Endothelial cell of umbilical vein (primary cell): ENCODE results near the gene POLR2E. TPM values are rescaled to one million over a fixed set of nuclear protein-coding genes. Genes with fewer than 3 reads are reported as not detected.

Source experiments
- BruUV-seq: library from RNA; stranded (reverse); fragments of 400-500 nt; replicated peaks from 2 replicates; lab custom pipeline; 2021; lab: Mats Ljungman, UMichigan
- CTCF ChIA-PET: fragments of 300-600, 350-600 bp; sonication (Branson Sonifier 250); formaldehyde crosslinking; loops from one replicate; lab custom pipeline; 2021; ENCODE audit warnings: antibody characterized with exemption, inconsistent platforms; lab: Charles Lee
- POLR2A ChIA-PET: fragments of 300-600, 350-600 bp; sonication (Branson Sonifier 250); formaldehyde crosslinking; loops from one replicate; lab custom pipeline; 2021; ENCODE audit warnings: antibody characterized with exemption, inconsistent platforms; lab: Charles Lee
- DNase-seq: peaks from one replicate; pipeline ENCODE4 v3.0.0-alpha.2; 2011; ENCODE audit warnings: low read depth, low spot score
- FAIRE-seq: peaks from 2 replicates; lab custom pipeline; 2011; peaks lifted over from hg19 to GRCh38; lab: Jason Lieb, UNC
- H2AFZ ChIP-seq: 2 replicates; pipeline ENCODE4 v1.6.0; 2012; ENCODE audit warnings: low read depth, low read length, control low read depth, inconsistent platforms
- H3K27ac ChIP-seq: 2 replicates; pipeline ENCODE4 v1.5.1; 2011; ENCODE audit warnings: low read depth, mild to moderate bottlenecking, control low read depth, low read length, moderate library complexity; ENCODE audit not compliant: insufficient read depth
- H3K27me3 ChIP-seq, 2 experiments: 2 replicates each; pipeline versions ENCODE4 v1.6.0 to v1.6.1; 2011; ENCODE audit warnings: low read length in 2 of 2, mixed read lengths in 1 of 2; ENCODE audit not compliant: control insufficient read depth in 2 of 2, insufficient read depth in 2 of 2
- H3K36me3 ChIP-seq, 2 experiments: 2 replicates in 1 of 2; 3 replicates in 1 of 2; pipeline ENCODE4 v1.5.1; 2011; ENCODE audit warnings: low read length in 2 of 2, mild to moderate bottlenecking in 1 of 2, moderate library complexity in 1 of 2; ENCODE audit not compliant: control insufficient read depth in 2 of 2, insufficient read depth in 2 of 2; ENCODE audit errors: extremely low read depth in 1 of 2
- H3K4me1 ChIP-seq: 3 replicates; pipeline ENCODE4 v1.5.1; 2011; ENCODE audit warnings: mild to moderate bottlenecking, low read length; ENCODE audit not compliant: control insufficient read depth, insufficient read depth; ENCODE audit errors: extremely low read depth
- H3K4me2 ChIP-seq: 2 replicates; pipeline ENCODE4 v1.6.1; 2011; ENCODE audit warnings: low read length, control low read depth, mixed read lengths; ENCODE audit not compliant: insufficient read depth
- H3K4me3 ChIP-seq, 3 experiments: fragments of 200-600 bp in 1 of 3; sonication (generic), shearing (Covaris generic) in 1 of 3; replicated peaks in 1 of 3; 2 replicates each; pipeline ENCODE4 v1.5.1; 2011 to 2016; ENCODE audit warnings: control low read depth in 3 of 3, low read length in 3 of 3, mild to moderate bottlenecking in 2 of 3, inconsistent platforms in 1 of 3, low read depth in 1 of 3, moderate library complexity in 1 of 3; ENCODE audit not compliant: insufficient read depth in 1 of 3
- H3K79me2 ChIP-seq: 2 replicates; pipeline ENCODE4 v1.6.0; 2012; ENCODE audit warnings: low read length, inconsistent platforms; ENCODE audit not compliant: control insufficient read depth, insufficient read depth
- H3K9ac ChIP-seq: replicated peaks from 2 replicates; pipeline ENCODE3; 2011; ENCODE audit warnings: low read length, control low read depth; ENCODE audit not compliant: insufficient read depth; ENCODE audit errors: extremely low read depth
- H3K9me1 ChIP-seq: replicated peaks from 3 replicates; pipeline ENCODE4 v1.6.0; 2011; ENCODE audit warnings: mild to moderate bottlenecking, low read length; ENCODE audit not compliant: control insufficient read depth, insufficient read depth; ENCODE audit errors: extremely low read depth
- H3K9me3 ChIP-seq: replicated peaks from 2 replicates; pipeline ENCODE4 v1.5.1; 2012; ENCODE audit warnings: low read length, inconsistent platforms; ENCODE audit not compliant: control insufficient read depth, insufficient read depth
- H4K20me1 ChIP-seq: replicated peaks from 2 replicates; pipeline ENCODE3; 2011; ENCODE audit warnings: mild to moderate bottlenecking, low read length; ENCODE audit not compliant: control insufficient read depth, insufficient read depth; ENCODE audit errors: extremely low read depth
- EZH2 ChIP-seq: IDR thresholded peaks from 2 replicates; pipeline ENCODE4 v1.6.1; 2012; ENCODE audit warnings: borderline replicate concordance, low read depth, mild to moderate bottlenecking, moderate library complexity, low read length, inconsistent platforms; ENCODE audit not compliant: severe bottlenecking
- FOS ChIP-seq: IDR thresholded peaks from 2 replicates; pipeline ENCODE4 v1.6.1; 2011; ENCODE audit warnings: mild to moderate bottlenecking, low read length, moderate library complexity, borderline replicate concordance; ENCODE audit not compliant: insufficient read depth
- GATA2 ChIP-seq: IDR thresholded peaks from 2 replicates; pipeline ENCODE4 v1.7.0; 2011; ENCODE audit warnings: low read depth, mild to moderate bottlenecking, moderate library complexity, mixed read lengths, low read length; ENCODE audit not compliant: insufficient read length, insufficient read depth
- JUN ChIP-seq: IDR thresholded peaks from 2 replicates; pipeline ENCODE4 v1.6.1; 2011; ENCODE audit warnings: borderline replicate concordance, low read depth; ENCODE audit not compliant: insufficient read length, insufficient read depth
- MAX ChIP-seq: IDR thresholded peaks from 2 replicates; pipeline ENCODE4 v1.6.1; 2011; ENCODE audit not compliant: insufficient read depth, insufficient read length
- POLR2AphosphoS5 ChIP-seq: IDR thresholded peaks from 2 replicates; pipeline ENCODE4 v1.6.1; 2012; ENCODE audit warnings: low read depth, mild to moderate bottlenecking, control low read depth, low read length, moderate library complexity; ENCODE audit not compliant: insufficient read depth
- dilution Hi-C: fragments of 300-500 bp; cut with MboI; formaldehyde crosslinking; loops from one replicate; pipeline ENCODE4 v1.15.0; 2019; ENCODE audit warnings: low sequenced_read_pairs; ENCODE audit not compliant: extremely low pct_ligation_motif_present
- intact Hi-C: fragments of 100-400 bp; cut with micrococcal nuclease; formaldehyde crosslinking; loops from one replicate; pipeline ENCODE4 v1.10.0; 2022
- polyA plus RNA-seq, 4 experiments: library from polyadenylated mRNA; depleted of rRNA in 3 of 4; stranded (reverse) in 3 of 4; unstranded in 1 of 4; fragments of >200 nt; gene quantifications; 2 replicates each; pipeline versions ENCODE4 v1.2.1 to v1.2.3, GENCODE V29; 2011 to 2012; ENCODE audit warnings: missing spikeins in 1 of 4
- total RNA-seq: library from RNA; stranded (reverse); gene quantifications from 2 replicates; pipeline ENCODE4 v1.2.3, GENCODE V29; 2021

The POLR2E gene
- total and polyA plus RNA-seq, 2 donors (not counting 3 experiments of a cell fraction or from before 2014, with no cell fraction given), result 272 to 344 TPM

DNA sequence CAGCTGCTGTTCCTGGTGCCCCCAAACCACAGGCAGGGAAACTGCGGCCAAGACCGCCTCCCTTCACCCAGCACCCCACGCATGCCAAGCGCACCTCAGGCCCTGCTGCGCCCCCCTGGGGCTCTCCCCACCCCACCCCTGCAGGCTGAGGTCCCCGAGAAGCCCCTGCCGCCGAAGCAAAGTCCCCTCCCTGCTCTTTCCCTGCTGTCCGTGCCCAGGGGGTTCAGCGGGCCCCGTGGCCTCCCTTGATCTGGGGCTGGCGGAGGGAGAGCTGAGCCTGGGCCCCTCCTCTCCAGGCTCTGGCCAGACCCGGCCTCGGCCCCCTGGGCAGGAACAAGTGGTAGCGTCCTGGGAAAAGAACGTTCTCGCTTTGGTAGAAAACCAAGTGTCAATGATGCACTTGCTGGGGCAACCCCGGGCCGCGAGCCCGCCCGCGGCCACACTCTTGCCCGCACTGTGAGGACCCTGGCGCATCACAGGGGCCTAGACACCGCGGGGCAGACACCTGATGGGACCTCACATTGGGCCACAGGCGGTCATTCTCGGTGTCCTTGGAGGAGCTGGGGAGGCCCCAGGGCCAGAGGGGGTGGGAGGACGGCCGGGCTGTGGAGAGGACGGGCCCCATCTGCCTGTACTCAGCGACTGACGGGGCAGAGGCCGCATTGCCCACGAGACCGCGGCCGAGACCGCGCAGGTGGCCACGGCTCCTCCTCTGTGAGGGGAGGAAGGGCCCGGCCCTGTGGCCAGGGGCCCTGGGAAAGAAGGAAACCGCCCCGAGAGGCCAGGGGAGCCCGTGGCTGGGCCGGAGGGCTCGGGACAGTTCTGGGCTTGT is 37.6 kb upstream of the POLR2E start:
- Histone ChIP-seq H3K79me2 (peaks cover 45% of the 10 kb centered on the region), H3K4me3 (peak overlapping the region; percentile 64 to 81 (median 79))

More for the DNA sequence above, 37.6 kb upstream of the POLR2E start:
- peak overlapping the region; percentile 92 for H3K27ac ChIP-seq
- peaks cover 19% of the 10 kb centered on the region for H3K4me1 ChIP-seq
- ChIA-PET POLR2A (no interaction called here), CTCF (interaction anchor here (1.1 to 1.4 kb wide), 4 partner anchors 19 to 111 kb away, joined by 3 to 5 read pairs (median 5); no protein-coding TSS in a partner anchor)
- no peaks in the 10 kb centered on the region for H3K9me1 ChIP-seq
- H3K27me3 ChIP-seq, result no peaks in the 10 kb centered on the region
- no peaks in the 10 kb centered on the region for H3K9me3 ChIP-seq
- peak overlapping the region; percentile 85 for H3K4me2 ChIP-seq
- peaks cover 0 to 1% of the 10 kb centered on the region in 2 experiments for H3K36me3 ChIP-seq
- TF ChIP-seq POLR2AphosphoS5 (no peak), JUN (no peak), FOS (no peak), EZH2 (no peak), GATA2 (no peak), MAX (no peak)
- intact Hi-C loops (no loop called here), dilution Hi-C loops (no loop called here)
- DNase-seq (no peak), FAIRE-seq (no peak)
- BruUV-seq, result TSS peak; percentile 47
- H4K20me1 ChIP-seq, result no peaks in the 10 kb centered on the region
- H2AFZ ChIP-seq, result peak overlapping the region; percentile 47
- peak overlapping the region; percentile 96 for H3K9ac ChIP-seq
